HFF-Myc (cell line): ENCODE measurements around the gene ATP9A.

Experiments used
- DNase-seq: peaks from one replicate; pipeline ENCODE4 v3.0.0-alpha.2; 2011; ENCODE audit warnings: low read depth; ENCODE audit errors: extremely low read depth
- H3K4me3 ChIP-seq: replicated peaks from 2 replicates; pipeline ENCODE4 v1.5.1; 2011; ENCODE audit warnings: low read depth, mild to moderate bottlenecking, control low read depth, low read length
- TF ChIP-seq, protein P1 (sequence below): IDR thresholded peaks from 2 replicates; pipeline ENCODE4 v1.5.1; 2012; ENCODE audit warnings: mild to moderate bottlenecking, low read depth, low read length, control low read depth; ENCODE audit errors: missing control alignments

Gene ATP9A

DNA sequence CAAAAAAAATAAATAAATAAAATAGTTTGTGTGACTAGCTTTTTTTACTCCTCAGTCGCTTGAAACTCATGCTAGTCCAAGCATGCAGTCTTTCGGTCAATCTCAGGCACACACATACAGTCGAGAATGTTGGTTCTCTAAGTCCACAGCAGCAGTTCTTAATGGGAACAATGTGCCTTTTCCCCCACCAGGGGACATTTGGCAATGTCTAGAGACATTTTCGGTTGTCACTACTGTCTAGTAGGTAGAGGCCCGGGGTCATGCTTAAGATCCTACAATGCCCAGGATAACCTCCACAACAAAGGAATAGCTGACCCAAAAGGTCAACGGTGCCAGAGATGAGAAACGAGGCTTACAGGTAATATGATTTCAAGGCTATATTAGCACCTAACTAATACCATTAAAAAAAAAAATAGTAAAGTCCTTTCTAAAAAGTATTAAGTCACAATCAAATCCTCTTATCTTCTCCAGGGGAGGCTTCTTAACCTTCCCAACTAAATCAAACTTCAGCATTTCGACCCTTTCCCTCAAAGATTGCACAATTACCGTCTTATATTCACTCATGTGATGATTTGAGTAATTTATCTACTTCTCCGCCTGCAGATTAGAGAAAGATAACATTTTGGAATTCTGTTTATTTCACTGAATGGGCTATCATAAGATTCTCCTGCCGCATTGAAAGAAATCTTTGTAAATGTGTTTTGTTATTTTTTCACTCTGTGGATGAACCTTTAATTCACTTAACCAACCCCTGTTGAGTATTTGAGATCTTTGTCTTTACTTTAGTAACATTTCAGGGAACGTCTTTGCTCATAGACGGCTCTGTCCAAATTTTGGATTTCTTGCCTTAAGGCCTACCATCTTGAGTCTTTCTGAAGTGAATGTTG is 42.2 kb upstream of the ATP9A start:
- DNase-seq: no peak
- TF ChIP-seq, protein P1, sequence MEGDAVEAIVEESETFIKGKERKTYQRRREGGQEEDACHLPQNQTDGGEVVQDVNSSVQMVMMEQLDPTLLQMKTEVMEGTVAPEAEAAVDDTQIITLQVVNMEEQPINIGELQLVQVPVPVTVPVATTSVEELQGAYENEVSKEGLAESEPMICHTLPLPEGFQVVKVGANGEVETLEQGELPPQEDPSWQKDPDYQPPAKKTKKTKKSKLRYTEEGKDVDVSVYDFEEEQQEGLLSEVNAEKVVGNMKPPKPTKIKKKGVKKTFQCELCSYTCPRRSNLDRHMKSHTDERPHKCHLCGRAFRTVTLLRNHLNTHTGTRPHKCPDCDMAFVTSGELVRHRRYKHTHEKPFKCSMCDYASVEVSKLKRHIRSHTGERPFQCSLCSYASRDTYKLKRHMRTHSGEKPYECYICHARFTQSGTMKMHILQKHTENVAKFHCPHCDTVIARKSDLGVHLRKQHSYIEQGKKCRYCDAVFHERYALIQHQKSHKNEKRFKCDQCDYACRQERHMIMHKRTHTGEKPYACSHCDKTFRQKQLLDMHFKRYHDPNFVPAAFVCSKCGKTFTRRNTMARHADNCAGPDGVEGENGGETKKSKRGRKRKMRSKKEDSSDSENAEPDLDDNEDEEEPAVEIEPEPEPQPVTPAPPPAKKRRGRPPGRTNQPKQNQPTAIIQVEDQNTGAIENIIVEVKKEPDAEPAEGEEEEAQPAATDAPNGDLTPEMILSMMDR: no peak
- no peak overlapping the region for H3K4me3 ChIP-seq

DNA sequence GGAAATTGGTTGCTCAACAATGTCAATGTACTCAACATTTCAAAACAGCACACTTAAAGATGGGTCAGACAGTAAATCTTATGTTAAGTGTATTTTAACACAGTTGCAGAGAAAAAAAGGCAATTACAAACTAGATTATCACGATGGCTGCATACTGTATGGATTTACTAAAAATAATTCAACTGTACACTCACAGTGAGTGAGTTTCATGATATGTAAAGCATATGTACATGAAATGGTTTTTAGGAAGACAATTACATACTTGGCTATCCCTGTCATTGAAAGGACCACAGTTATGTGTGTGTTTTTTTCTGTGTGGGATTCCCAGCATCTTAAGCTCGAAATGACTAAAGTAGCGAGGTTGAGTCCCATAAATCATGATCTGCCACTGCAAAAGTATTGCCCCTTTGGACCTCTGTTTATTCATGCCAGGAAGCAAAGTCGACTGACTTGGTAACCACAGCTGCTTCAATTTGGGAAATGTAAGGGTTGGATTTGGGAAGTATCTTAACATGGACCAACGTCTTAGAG is 39.6 kb upstream of the ATP9A start:
- TF ChIP-seq, protein P1: no peak
- H3K4me3 ChIP-seq: no peak overlapping the region
- no peak for DNase-seq

DNA sequence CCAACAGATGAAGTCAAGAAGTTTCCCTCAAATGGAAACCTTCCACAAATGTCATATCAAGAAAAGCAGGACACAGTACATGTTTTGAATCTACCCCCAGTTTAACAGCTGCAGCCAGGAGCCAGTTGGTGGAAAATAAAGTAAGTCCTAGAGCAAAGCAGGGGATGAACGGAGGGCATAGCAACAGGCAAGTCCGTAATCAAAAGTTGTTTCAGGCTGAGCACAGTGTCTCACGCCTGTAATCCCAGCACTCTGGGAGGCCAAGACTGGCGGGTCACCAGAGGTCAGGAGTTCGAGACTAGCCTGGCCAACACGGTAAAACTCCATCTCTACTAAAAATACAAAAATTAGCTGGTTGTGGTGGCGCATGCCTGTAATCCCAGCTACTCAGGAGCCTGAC is 36.6 kb upstream of the ATP9A start:
- DNase-seq: no peak
- no peak overlapping the region for H3K4me3 ChIP-seq
- TF ChIP-seq, protein P1: no peak

DNA sequence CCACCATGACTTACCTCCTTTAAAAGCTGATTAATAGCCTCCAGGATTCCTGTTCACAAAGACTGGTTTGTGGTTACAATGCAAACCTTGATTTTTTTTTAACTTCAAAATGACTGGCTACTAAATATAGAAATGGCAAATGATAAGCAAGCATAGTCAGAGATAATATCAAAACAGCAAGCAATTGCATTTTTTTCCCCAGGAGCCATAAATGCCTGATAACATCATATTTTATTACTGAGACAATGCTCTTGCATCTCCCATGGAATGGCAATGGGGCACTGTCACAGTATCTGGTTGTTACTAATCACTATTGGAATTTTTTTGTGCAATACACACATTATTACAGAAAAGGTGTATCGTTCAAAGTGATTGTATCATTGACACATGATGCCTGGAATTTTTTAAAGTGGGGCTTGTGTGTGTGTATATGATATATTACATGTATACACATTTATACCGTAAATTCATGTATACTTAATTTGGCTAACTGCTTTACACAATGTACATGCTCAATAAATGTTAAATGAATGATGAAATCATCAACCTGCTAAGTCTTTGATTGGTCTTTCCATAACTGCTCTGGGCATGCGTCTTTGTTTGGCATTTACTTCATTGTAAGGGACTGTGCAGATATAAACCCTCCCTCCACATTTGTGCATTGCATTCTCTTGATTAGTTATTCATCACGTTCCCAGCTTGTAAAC is 35.1 kb upstream of the ATP9A start:
- TF ChIP-seq, protein P1: no peak
- H3K4me3 ChIP-seq: no peak overlapping the region
- DNase-seq: no peak

GRCh38 chr20:51802170-51802751 is 34.1 kb upstream of the ATP9A start, which contains the start of gene SALL4:
Gene SALL4 (minus strand): TSS chr20:51802521. CDS start chr20:51802408, 113 bp downstream.
- TF ChIP-seq, protein P1: no peak
- DNase-seq: no peak
- H3K4me3 ChIP-seq: peak within 1 kb of the TSS; percentile 48

- DNase-seq: no peak
- TF ChIP-seq, protein P1: no peak
- H3K4me3 ChIP-seq: peak overlapping the region; percentile 48
Measured at GRCh38 chr20:51801823-51802123, 33.6 kb upstream of the ATP9A start.
